ENCODE results near the gene PAX3. TPM values are rescaled to one million over a fixed set of nuclear protein-coding genes. Genes with fewer than 3 reads are reported as not detected.

Gene PAX3
- total and polyA plus RNA-seq, 8 donors, result not detected

DNA sequence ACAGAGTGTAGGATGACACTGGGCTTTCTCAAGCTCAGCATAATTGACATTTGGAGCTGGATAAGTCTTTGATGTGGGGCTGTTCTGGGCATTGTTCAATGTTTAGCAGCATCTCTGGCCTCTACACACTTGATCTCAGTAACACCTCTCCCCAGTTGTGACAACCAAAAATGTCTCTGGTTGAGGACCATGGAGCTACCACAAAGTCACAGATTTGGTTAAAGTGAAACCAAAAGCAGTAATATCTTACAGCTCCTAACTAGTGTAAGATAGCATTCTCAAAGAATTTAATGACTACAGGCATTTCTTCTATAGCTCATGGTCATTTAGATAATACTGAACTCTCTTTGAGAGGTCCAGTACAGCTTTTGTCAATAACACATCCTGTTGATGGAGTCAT lies 23.4 kb upstream of the PAX3 start:
- Histone ChIP-seq H3K27ac (no peak overlapping the region), H3K9me3 (no peaks in the 10 kb centered on the region), H3K36me3 (no peaks in the 10 kb centered on the region), H3K27me3 (peaks cover 0 to 81% (median 19%) of the 10 kb centered on the region in 3 donors), H3K4me3 (no peak overlapping the region), H3K4me1 (peaks cover 20 to 30% (median 25%) of the 10 kb centered on the region in 4 donors)
- intact Hi-C loops (cut with DNase I; ENCODE audit: low total_unique reads), result no loop called here
- DNase-seq, result no peak
- no peak for TF ChIP-seq POLR2AphosphoS5 (IDR thresholded peaks at IDR 0.05)
- TF ChIP-seq EP300 (IDR thresholded peaks at IDR 0.05), result no peak
- TF ChIP-seq POLR2A (IDR thresholded peaks at IDR 0.05), result no peak
- TF ChIP-seq CTCF (IDR thresholded peaks at IDR 0.05), result no peak

- Histone ChIP-seq H3K27ac (peak overlapping the region in 3 of 5 donors; percentile 16 to 61 (median 52)), H3K9me3 (no peaks in the 10 kb centered on the region), H3K4me1 (peaks cover 20 to 30% (median 25%) of the 10 kb centered on the region in 4 donors), H3K36me3 (no peaks in the 10 kb centered on the region), H3K4me3 (peak overlapping the region; percentile 46 to 58 (median 56)), H3K27me3 (peaks cover 0 to 93% (median 22%) of the 10 kb centered on the region in 3 donors)
- peak in 1 of 2 donors; percentile 82 for DNase-seq
- TF ChIP-seq POLR2A (IDR thresholded peaks at IDR 0.05) (no peak), CTCF (IDR thresholded peaks at IDR 0.05) (no peak)
- WGBS, 5 donors, result 20 to 23% (median 21%) methylated on average over 38 of the region's 38 CpGs
- intact Hi-C loops (cut with DNase I; ENCODE audit: low total_unique reads), result no loop called here
Measured at GRCh38 chr2:222320436-222321395, 21.9 kb upstream of the PAX3 start.

DNA sequence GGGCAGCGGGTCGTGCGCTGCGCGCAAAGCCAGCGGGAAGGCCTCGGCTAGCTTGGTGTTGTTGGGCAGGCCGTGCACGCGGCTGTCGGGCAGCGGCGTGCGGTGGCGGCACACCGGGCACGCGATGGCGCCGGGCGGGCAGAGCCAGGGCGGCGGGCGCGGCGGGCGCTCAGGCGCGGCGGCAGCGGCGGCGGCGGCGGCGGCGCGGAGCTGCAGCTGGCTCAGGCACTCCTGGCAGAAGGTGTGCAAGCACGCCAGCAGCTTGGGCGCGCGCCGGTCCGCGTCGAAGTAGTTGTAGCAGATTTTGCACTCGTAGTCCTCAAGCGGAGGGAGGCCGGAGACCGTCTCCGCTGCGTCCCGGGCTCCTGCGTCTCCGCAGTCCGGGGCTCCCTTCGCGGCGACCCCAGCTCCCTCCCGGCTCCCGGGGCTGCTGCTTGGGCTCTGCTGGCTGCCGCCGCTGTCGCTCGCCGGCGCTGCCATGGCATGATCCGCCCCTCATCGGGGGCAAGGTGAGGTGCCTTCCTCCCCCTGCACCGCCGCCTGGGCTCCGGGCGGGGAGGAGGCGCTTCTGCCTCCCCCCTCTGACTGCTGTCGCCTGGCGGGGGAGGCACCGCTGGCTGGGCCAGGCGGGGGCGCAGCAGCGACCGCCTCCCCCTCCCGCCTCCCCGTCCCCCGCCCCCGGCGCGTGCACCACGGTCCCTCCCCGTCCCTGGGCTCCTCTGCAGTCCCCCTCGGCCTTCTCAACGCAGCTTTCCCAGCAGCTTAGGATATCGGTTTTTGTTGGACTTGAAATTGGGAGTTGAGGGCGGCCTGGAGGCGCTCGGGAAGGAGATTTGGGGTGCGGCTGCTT lies 21.0 kb upstream of the PAX3 start:
- WGBS, 5 donors, result 0 to 2% (median 0%) methylated on average over 13 to 96 of the region's 96 CpGs

More for the DNA sequence above, 21.0 kb upstream of the PAX3 start:
- Histone ChIP-seq H3K9me3 (no peaks in the 10 kb centered on the region), H3K27me3 (peaks cover 0 to 93% (median 27%) of the 10 kb centered on the region in 3 donors), H3K36me3 (no peaks in the 10 kb centered on the region), H3K4me3 (peak overlapping the region; percentile 46 to 58 (median 56)), H3K27ac (peak overlapping the region in 3 of 5 donors; percentile 16 to 61 (median 52)), H3K4me1 (peaks cover 20 to 30% (median 25%) of the 10 kb centered on the region in 4 donors)
- TF ChIP-seq POLR2A (IDR thresholded peaks at IDR 0.05) (no peak), CTCF (IDR thresholded peaks at IDR 0.05) (no peak), EP300 (IDR thresholded peaks at IDR 0.05) (no peak), POLR2AphosphoS5 (IDR thresholded peaks at IDR 0.05) (no peak)
- peak in 1 of 2 donors; percentile 69 for DNase-seq
- intact Hi-C loops (cut with DNase I; ENCODE audit: low total_unique reads), result loop anchor here (10.0 kb wide), 2 partner anchors 245 to 295 kb away; no protein-coding TSS in a partner anchor

Measured in stomach (tissue), 9 donors.